Right forelimb (tissue), 1 donor: ENCODE measurements around the gene PCMTD2.
"Not testable (repeated sequence)": the region's sequence is repeated elsewhere in the genome, so short reads cannot be mapped to it uniquely, and the experiment has no call there.

Source experiments
- DNase-seq: peaks from one replicate; pipeline ENCODE4 v3.0.0-alpha.2; 2018

PCMTD2 gene

GRCh38 chr20:64224351-64225170 is 31.0 kb upstream of the PCMTD2 start:
- DNase-seq, result peak; percentile 74

GRCh38 chr20:64225171-64225595 is 30.4 kb upstream of the PCMTD2 start:
- DNase-seq, result no peak

- DNase-seq, result no peak
These were observed 29.5 kb upstream of the PCMTD2 start for GRCh38 chr20:64225828-64226598.

GRCh38 chr20:64226686-64227580 is 28.6 kb upstream of the PCMTD2 start:
- DNase-seq, result no peak

- DNase-seq, result no peak
These were observed 27.4 kb upstream of the PCMTD2 start for GRCh38 chr20:64228086-64228653.

- DNase-seq, result no peak
These were observed 26.6 kb upstream of the PCMTD2 start for GRCh38 chr20:64228751-64229506.

- DNase-seq, result no peak
These were observed 26.0 kb upstream of the PCMTD2 start for GRCh38 chr20:64229507-64230061.

GRCh38 chr20:64230461-64231145 is 24.9 kb upstream of the PCMTD2 start:
- DNase-seq, result no peak

- DNase-seq, result no peak
These were observed 23.7 kb upstream of the PCMTD2 start for GRCh38 chr20:64231621-64232550.

- no peak for DNase-seq
These were observed 22.8 kb upstream of the PCMTD2 start for GRCh38 chr20:64232794-64233193.

- no peak for DNase-seq
These were observed 21.8 kb upstream of the PCMTD2 start for GRCh38 chr20:64233725-64234124.

- no peak for DNase-seq
These were observed 21.2 kb upstream of the PCMTD2 start for GRCh38 chr20:64234291-64234791.

GRCh38 chr20:64234921-64235565 is 20.5 kb upstream of the PCMTD2 start:
- DNase-seq, result not testable (repeated sequence)

GRCh38 chr20:64236137-64237088 is 19.1 kb upstream of the PCMTD2 start:
- no peak for DNase-seq

- no peak for DNase-seq
These were observed 18.2 kb upstream of the PCMTD2 start for GRCh38 chr20:64237316-64237715.

GRCh38 chr20:64238115-64238825 is 17.3 kb upstream of the PCMTD2 start:
- DNase-seq, result no peak

- no peak for DNase-seq
These were observed 16.6 kb upstream of the PCMTD2 start for GRCh38 chr20:64238851-64239387.
